ENCODE data around the gene IL17C. TPM values are rescaled to one million over a fixed set of nuclear protein-coding genes. Genes with fewer than 3 reads are reported as not detected.
"Not testable (repeated sequence)": the region's sequence is repeated elsewhere in the genome, so short reads cannot be mapped to it uniquely, and the experiment has no call there.

The IL17C gene
- total RNA-seq, 1 donor from 2014 or later, result not detected

DNA sequence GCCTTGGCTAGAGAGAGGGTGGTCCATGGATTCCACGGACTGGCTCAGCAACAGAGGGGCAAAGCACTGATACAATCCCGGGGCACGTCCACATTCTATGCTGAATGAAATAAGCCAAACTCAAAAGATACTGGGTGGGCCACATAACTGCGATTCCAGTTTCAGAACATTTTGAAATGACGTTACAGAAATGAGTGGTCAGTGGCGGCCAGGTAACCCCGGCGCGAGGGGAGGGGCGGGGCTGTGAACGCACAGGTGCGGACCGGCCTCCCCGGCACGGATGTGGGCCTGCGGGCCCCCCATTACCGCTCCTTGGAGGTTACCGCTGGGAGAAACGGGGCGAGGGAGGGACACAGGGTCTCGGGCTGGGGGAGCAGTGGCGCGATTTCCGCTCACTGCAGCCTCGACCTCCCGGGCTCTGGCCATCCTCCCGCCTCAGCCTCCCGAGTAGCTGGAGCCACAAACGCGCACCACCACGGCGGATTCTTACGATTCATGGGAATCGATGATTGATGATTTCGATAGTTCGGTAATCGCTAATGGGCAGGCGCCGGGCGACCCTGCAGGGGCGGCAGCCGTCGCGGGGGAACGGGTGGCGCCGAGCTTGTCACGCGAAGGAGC is 24.0 kb downstream of the IL17C start:
- no peak for DNase-seq

DNA sequence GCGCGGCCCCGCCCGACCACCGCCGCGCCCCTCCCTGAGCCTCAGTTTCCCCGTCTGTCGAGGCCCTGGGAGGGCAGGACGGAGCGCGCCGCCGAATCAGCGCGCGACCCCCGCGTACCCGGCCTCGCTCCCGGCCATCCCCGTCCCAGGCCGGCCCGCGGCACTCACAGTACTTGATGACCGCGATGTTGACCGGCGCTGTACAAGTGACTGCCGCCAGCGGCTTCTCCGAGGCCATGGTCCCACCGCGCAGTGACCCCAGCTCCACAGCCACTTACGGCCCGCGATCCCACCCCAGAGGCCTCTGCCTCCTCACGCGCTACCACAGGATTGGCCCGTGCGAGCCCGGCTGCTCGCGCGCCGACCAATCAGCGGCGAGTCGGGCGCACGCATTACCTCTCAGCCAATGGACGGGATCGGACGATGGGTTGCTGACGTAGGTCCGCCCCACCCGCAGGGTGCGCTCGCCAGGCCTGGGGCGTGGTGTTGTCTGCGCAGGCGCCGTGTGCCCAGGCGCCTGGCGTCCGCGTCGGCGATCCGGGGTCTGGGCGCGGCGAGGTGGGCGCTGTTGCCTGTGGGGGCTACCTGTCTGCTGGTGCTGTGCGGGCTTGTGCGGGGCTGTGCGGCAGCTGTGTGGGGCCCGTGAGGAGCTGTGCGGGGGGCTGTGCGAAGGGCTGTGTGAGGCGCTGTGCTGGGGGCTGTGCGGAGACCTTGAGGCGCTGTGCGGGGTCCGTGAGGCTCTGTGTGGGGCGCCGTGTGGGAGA is 24.7 kb downstream of the IL17C start, which contains the start of gene MVD:
MVD (minus strand) TSS at position 249 of the 764 bp plus-strand sequence; CDS start at position 238, 11 bp downstream.
- peak; percentile 99 for DNase-seq

DNA sequence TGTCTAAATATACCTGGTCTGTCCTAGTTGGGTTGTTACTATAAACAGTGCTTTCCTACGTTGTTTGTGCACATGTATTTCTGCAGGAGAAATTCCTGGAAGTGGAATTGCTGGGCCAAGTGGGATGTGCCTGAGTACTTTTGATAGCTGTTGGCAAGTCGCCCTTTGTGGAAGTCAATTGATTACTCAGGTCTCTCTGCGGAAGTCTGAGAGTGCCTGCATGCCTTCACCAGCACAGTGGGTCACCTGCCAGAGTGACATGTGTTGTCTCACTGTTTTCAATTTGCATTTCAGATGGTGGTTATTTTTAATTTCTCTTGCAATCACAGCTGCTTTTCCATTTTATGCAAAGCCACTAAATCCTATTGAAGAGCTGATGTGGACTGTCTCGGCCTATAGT is 26.8 kb downstream of the IL17C start:
- peak; percentile 96 for DNase-seq

DNA sequence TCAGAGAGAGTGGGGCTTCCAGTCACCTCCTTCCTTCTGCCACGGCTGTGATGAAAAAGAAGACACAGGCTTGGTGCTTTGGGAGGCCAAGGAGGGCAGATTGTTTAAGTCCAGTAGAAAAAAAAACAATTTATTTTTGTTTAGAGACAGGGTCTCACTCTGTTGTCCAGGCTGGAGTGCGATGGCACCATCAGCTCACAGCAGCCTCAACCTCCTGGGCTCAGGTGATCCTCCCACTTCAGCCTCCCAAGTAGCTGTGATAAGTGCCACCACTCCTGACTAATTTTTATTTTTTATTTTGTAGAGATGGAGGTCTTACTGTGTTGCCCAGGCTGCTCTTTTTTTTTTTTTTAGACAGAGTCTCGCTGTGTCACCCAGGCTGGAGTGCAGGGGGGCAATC is 27.2 kb downstream of the IL17C start:
- DNase-seq, result no peak

DNA sequence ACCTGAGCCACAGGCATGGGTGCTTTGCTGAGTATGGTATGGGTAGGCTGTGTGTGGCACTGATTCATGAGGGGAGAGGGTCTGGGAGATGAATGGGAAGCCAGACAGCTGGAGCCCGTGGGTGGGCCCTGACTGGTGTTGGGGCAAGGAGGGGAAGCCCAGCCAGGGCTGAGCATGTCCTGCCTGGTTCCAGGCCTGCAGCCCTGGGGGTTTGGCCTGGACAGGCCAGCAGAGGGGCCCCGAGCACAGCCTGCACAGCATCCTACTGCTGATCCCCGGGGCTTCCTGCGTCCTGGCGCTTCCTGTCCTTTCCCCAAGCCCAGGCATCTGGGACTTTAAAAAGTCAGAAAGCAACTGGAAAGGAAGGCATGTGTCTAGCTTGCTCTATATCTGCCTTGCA is 29.1 kb downstream of the IL17C start:
- DNase-seq, result peak; percentile 49

DNA sequence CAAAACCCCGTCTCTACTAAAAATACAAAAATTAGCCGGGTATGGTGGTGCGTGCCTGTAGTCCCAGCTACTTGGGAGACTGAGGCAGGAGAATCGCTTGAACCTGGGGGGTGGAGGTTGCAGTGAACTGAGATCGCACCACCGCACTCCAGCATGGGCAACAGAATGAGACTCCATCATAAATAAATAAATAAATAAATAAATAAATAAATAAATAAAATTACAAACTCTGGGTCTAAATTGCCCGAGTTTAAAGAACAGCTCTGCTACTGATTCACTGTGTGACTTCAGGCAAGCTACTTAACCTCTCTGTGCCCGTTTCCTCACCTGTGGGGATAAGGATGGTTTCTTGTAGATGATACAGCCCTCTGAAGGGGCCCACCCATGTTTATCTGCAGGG is 31.1 kb downstream of the IL17C start:
- DNase-seq, result not testable (repeated sequence)

DNA sequence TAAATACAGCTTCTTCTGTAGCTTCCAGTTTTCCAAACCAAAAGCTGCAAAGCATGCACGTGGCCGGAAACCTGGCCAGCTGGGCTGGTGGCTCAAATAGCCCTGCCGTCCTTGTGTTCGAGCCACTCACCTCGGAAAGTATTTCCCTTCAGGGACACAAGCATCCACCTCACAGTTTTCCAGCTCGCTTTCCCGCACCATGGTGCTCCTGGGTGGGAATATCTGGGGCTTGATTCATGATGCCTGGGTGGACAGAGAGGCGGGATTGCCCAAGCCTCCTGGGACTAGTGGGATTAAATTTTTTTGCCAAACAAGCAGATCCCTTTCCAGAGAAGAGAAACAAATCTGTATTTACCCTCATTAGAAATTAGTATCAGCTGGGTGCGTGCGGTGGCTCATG is 31.6 kb downstream of the IL17C start:
- peak; percentile 15 for DNase-seq

DNA sequence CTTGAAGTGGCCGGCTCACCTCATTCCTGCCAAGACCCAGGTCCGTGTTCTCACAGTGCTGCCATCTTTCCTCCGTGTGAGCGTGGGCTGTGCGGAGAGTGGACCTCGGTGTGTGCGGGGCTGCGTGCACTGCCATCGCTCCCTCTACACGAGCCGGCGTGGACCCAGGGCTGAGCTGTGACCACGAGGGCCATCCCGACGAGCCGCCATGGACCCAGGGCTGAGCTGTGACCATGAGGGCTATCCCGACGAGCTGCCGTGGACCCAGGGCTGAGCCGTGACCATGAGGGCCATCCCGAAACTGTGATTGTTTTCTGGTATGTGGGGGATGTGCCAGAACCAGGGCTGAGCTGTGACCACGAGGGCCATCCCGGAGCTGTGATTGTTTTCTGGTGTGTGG is 33.4 kb downstream of the IL17C start:
- no peak for DNase-seq

DNA sequence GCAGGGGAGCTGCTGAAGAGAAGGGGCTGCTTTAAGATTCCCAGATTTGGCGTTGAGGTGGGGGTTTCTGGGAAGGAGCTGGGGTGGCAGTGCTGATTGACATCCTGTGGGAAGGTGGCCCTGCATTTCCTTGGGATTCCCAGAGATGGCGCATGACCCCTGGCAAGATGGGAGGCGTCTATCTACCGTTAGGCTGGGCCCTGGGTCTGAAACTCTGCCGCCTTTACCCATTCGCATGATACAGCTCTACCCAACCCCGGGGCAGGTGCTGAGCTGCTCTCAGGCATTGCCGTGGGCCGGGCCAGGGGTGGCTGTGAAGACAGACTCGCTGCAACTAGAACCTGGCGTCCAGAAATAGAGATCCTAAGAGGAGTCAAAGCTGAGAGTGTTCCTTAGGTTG is 34.4 kb downstream of the IL17C start:
- peak; percentile 40 for DNase-seq

DNA sequence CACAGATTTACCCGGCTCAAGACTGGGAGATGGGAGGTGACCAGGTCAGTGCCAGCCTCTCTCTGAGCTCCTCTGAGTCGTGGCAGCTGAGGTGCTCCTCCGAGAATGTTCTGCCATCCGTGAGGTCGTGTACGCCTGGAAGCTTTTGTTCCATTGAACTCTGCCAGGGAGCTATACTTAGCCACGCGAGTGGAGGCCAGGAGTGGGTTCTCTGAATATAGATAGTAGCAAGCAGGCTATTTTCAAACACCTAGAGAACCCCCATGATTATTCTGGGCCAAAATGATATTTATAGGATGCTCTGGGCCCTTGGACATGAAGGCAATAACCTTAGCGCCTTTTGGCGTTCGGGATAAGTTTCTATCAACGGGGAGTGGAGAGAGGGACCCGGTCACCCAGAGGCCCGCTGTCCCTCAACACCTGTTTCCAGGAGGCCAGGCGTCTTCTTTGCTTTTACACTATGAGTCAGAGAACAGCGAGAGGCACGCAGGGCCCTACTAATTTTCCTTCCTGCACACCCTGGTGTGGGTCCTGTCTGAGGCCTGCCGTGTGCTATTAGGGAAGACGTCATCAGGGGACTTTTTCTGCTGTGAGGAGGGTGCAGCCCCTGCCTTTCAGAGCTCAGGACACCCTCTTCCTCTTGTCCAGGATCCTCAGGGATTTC is 35.5 kb downstream of the IL17C start:
- DNase-seq, result no peak

DNA sequence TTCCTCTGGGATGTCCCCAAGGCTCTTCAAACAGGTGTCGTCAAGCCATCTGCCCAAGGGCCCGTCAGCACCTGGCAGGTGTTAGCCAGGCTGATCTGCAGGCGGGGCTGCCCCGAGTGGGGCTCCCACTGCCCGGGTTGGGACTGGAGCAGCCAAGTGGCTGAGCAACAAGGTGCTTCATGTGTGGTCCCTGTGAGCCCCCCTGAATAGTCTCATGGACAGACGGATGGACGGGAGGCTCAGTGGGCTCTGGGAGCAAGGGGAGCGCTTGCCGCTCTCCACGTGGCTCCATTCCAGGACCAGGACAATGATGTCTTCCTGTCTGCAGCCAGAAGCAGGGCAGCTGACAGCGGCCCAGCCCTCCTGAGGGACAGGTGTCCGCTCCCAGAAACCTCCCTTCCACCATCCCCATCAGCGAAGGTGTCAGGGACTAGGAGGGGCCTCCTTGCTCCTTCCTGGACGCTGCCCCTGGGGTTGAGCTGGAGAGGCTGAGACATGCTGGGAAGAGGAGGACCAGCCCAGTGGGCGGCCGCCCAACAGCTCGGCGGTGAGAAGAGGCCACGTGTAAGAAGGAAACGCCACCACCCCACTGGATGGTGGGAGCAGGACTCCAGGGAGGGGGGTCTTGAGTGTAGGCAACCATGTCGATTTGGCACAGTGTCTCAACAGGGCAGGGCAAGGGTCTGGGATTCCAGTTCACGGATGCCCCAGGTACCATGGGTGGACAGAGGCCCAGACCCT is 38.3 kb downstream of the IL17C start:
- DNase-seq, result no peak

DNA sequence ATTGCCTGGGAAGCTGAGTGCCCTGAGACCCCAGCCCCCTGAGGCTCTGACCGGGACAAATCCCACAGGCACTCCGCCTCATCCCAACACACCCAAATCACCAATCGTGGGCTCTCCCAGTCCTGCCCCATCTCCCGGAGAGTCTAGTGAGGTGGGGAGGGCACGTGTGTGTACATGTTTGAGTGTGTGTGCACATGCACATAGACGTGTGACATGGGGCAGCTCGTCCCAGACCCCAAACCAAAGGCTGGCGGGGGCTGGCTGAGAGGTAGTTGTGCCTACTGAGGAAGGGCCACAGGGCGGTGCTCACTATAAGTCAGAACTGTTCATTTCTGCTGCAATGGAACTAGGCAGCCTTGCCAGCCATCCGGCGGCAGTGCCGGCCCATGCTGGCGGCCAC is 39.3 kb downstream of the IL17C start:
- DNase-seq, result no peak

DNA sequence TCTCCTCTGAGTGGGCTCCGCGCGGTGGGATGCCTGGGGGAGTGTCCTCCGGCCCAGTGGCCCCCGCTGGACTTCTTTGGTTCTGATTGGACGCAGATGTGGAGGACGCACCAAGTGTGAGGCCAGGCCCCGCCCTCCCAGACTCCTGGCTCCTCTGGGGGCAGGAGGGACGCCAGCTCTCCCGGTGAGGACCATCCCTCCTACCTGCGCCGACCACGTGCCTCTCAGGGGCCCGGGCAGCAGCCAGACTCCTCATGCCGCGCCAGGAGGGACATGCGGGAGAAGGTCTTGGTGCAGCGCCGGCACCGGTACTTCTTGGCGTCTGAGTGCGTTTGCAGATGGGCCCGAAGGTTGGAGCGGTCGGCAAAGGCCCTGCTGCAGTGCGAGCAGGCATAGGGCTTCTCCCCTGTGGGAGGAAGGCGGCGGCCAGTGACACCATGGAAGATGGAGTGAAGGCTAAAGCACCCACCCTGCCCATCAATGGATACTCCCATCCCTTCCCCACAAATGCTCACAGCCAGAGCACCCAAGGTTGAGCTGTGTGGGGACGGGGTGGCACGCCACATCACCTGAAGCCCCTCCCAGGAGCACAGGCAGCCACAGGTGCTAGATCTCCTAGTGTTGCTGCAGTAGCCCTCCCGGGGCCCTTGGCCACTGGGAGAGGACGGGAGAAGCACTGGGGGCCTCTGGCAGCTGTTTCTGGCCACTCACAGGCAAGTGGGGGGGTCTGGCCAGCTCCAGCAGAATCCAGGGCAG is 40.0 kb downstream of the IL17C start:
- DNase-seq, result no peak

DNA sequence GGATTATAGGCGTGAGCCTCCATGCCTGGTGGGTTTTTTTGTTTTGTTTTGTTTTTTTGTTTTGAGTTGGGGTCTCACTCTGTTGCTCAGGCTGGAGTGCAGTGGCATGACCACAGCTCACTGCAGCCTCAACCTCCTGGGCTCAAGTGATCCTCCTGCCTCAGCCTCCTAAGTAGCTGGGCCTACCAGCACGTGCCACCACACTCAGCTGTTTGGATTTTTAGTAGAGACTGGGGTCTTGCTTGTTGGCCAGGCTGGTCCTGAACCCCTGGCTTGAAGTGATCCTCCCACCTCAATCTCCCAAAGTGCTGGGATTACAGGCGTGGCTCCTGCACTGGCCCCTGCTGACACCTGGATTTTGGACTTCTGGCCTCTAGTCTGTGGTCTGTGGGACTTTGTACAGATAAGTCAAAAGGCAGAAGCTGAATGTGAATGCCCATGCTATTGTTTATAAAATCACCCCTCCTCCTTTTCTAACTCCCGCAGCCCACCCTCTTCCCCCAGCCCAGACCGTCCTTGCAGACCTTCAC is 42.2 kb downstream of the IL17C start:
- DNase-seq, result no peak

DNA sequence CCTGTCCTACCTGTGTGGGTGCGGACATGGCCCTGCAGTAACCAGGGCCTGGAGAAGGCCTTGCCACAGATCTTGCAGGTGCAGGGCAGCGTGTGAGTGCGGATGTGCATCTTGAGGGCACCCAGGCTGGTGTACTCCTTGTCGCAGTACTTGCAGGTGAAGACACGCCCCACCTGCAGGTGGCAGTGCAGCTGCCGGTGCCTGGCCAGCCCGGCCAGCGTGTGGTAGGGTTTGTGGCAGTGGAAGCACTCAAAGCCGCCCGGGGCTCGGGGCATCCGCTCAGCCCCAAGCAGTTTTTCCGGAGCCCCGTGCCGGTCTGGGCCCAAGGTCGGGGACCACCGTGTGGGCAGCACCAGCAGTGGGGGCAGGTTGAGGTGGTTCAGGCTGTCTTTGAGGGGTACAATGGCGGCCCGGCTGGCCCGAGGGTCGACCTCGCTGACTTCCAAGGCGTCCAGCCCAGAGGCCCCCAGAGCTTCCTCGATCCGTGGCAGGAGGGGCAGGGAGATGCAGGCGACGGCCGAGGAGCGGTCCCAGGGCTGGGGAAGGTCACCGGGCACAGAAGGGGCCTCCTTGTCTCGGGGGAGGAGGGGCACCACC is 42.8 kb downstream of the IL17C start:
- DNase-seq, result peak; percentile 42

DNA sequence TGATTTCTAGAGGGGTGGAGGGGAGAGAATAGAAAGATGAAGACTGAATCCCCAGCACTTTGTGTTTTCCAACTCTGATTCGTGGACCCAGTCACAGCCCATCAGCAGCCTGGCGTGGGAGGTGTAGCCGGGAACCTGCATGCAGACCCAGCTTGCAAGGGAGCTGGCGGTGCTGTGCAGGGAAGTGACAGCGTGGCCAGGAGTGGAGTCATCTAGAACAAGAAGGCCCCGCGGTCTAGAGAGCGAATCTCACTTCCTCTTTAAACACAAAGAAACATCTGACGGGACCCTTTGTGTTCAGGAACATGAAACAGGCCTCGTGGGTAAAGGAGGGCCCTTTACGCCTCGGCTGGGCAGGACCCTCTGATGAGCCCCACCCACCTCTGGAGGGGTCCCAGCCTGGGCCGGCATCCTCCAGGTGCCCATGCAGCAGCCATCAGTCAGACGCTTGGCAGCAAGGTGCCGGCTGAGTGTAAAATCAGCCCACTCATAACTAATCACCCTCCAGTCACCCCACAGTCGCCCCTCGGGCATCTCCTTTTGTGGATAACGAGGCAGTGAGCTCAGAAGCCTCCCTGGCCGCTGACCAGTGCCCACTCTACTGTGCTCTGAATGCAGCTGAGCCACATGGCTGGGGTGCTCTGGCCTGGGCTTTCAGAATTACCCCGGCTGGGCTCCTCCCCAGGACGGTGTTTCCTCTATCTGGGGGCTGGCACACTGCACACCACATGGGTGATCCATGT is 43.5 kb downstream of the IL17C start:
- no peak for DNase-seq

DNA sequence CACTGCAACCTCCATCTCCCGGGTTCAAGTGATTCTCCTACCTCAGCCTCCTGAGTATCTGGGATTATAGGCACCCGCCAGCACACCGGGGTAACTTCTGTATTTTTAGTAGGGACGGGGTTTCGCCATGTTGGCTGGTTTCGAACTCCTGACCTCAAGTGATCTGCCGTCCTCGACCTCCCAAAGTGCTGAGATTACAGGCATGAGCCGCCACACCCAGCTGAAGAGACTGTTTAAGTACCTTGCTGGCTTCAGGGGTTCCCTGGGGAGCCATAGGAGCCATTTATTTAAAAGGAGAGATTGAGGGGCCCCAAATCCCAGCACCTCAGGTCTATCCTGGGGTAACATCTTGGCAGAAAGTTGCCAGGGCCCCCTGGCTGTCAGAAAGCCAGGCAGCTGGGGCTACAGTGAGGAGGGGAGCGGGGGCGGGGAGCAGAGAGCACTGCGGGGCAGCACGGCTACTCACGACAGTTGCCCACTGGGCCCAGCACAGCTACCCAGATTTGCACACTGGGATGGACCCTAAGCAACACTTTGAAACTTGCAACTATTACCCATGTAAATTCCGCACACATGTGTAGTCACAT is 46.3 kb downstream of the IL17C start:
- DNase-seq, result no peak

DNA sequence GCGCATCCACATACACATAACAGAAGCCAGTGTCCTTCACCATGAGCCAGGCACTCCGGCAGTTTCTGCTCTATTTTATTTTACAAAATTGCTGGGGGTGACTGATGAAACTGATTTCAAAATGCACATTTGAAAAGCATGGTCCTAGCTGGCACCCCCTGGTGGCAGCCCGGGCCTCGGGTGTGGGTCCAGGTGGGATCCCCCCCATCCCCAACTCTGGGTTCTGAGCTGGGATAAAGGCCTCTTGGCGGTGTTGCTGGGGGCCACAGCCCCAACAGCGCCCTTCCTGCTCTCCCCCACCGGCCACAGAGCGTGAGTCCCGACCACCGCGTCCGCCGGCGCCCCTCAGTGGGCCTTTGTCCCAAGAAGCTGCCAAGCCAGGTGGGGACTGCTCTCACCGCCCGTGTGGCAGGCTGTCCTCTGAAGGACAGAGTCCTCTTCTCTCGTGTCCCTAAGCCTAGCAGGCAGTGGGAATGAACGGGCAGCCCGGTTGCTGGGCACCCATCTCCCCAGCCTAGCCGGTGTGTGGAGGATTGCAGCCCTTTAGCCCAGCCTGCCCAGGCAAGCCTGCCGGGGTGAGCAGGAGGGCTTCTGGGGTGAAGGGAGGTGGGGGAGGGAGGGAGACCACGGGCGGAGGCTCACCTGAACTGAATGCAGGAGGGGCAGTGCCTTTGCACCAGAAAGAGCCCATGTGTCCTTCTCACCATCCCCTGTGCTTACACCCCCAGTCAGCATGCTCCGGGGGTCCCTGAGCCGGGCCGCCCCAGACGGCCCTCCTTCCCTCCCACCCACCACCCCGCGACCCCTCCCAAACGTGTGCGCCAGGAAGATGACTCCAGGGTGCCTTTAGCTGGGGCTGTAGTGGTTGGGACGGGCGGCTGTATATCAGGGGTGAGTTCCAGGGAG is 47.0 kb downstream of the IL17C start:
- peak; percentile 54 for DNase-seq

DNA sequence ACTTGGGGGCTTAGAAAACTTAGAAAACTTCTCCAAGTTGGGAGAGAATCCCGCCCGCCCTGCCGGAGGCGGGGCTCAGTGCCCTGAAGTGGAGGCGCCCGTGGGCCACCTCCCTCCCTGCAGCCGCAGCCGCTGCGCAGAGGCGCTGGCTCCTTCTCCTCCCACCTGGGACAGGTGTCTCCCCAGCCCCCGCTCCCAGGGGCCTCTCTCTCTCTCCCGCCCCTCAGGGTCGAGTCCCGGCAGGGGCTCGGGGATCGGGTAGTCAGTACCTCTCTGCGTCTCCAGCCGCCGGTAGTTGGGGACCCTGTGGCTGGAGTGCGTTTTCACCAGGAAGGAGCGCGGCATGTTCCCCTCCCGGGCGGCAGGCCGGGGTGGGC is 47.7 kb downstream of the IL17C start:
- no peak for DNase-seq
